H1 (cell line): ENCODE data around the gene KLHL8. TPM values are rescaled to one million over a fixed set of nuclear protein-coding genes. Genes with fewer than 3 reads are reported as not detected.
A peak's percentile ranks its signal among the peaks of the same experiment; 100 is the strongest.

Experiments used
- CTCF ChIA-PET: fragments of 300-600 bp; sonication (Branson Sonifier 250); formaldehyde crosslinking; loops from one replicate; lab custom pipeline; 2021; ENCODE audit not compliant: partially characterized antibody; lab: Charles Lee
- POLR2A ChIA-PET: fragments of 300-600 bp; sonication (Branson Sonifier 250); formaldehyde crosslinking; loops from one replicate; lab custom pipeline; 2021; ENCODE audit warnings: inconsistent platforms; ENCODE audit not compliant: partially characterized antibody; lab: Charles Lee
- DNase-seq, 2 experiments: peaks; one replicate each; pipeline versions ENCODE4 v3.0.0 to v3.0.0-alpha.2; 2010 to 2022; ENCODE audit warnings: low spot score in 2 of 2, low read depth in 1 of 2, mixed read lengths in 1 of 2
- FAIRE-seq: peaks from 2 replicates; lab custom pipeline; 2011; peaks lifted over from hg19 to GRCh38; lab: Jason Lieb, UNC
- H2AFZ ChIP-seq: 2 replicates; pipeline ENCODE4 v1.8.1; 2012; ENCODE audit warnings: low read length, inconsistent platforms
- H2AK5ac ChIP-seq: 2 replicates; pipeline ENCODE4 v1.6.1; 2013; ENCODE audit warnings: low read depth, low read length
- H2BK120ac ChIP-seq: replicated peaks from 2 replicates; pipeline ENCODE3; 2013; ENCODE audit warnings: low read depth, low read length, inconsistent platforms
- H2BK12ac ChIP-seq: 2 replicates; pipeline ENCODE4 v1.6.1; 2013; ENCODE audit warnings: low read depth, low read length
- H2BK15ac ChIP-seq: 2 replicates; pipeline ENCODE4 v1.6.1; 2013; ENCODE audit warnings: low read length
- H2BK20ac ChIP-seq: 2 replicates; pipeline ENCODE4 v1.6.1; 2013; ENCODE audit warnings: low read length
- H2BK5ac ChIP-seq: 2 replicates; pipeline ENCODE4 v1.6.1; 2013; ENCODE audit warnings: low read depth, low read length
- H3K14ac ChIP-seq: 2 replicates; pipeline ENCODE4 v1.6.1; 2013; ENCODE audit warnings: inconsistent platforms; ENCODE audit not compliant: insufficient read length
- H3K18ac ChIP-seq: 2 replicates; pipeline ENCODE4 v1.6.1; 2013; ENCODE audit warnings: low read length; ENCODE audit errors: extremely low read depth
- H3K23ac ChIP-seq: 2 replicates; pipeline ENCODE4 v1.6.1; 2013; ENCODE audit warnings: inconsistent platforms; ENCODE audit not compliant: insufficient read length
- H3K23me2 ChIP-seq: 2 replicates; pipeline ENCODE4 v1.6.1; 2013; ENCODE audit warnings: low read depth, low read length
- H3K27ac ChIP-seq: 2 replicates; pipeline ENCODE4 v1.6.1; 2011; ENCODE audit warnings: low read depth, low read length, inconsistent platforms
- H3K27me3 ChIP-seq, 4 experiments: replicated peaks in 1 of 4; 1 replicate in 1 of 4; 2 replicates in 3 of 4; pipeline versions ENCODE4 v1.6.1 to v1.8.1; 2011 to 2013; ENCODE audit warnings: low read length in 3 of 4, mild to moderate bottlenecking in 3 of 4, inconsistent platforms in 2 of 4, mixed read lengths in 2 of 4, moderate library complexity in 1 of 4; ENCODE audit not compliant: control insufficient read depth in 3 of 4, insufficient read depth in 3 of 4; ENCODE audit errors: extremely low read depth in 1 of 4
- H3K36me3 ChIP-seq, 4 experiments: 2 replicates each; pipeline versions ENCODE4 v1.6.1 to v1.8.1; 2011 to 2013; ENCODE audit warnings: mild to moderate bottlenecking in 4 of 4, low read length in 3 of 4, moderate library complexity in 2 of 4, control low read depth in 1 of 4, inconsistent platforms in 1 of 4; ENCODE audit not compliant: insufficient read depth in 4 of 4, control insufficient read depth in 2 of 4
- H3K4ac ChIP-seq: replicated peaks from 2 replicates; pipeline ENCODE3; 2013; ENCODE audit warnings: low read length, low read depth, mixed read lengths, inconsistent platforms; ENCODE audit not compliant: insufficient read length
- H3K4me1 ChIP-seq, 4 experiments: replicated peaks in 1 of 4; 1 replicate in 1 of 4; 2 replicates in 3 of 4; pipeline versions ENCODE4 v1.6.1 to v1.8.1; 2011 to 2013; ENCODE audit warnings: low read length in 3 of 4, inconsistent platforms in 2 of 4, mixed read lengths in 1 of 4; ENCODE audit not compliant: insufficient read depth in 4 of 4, control insufficient read depth in 3 of 4
- H3K4me2 ChIP-seq, 2 experiments: 2 replicates each; pipeline versions ENCODE4 v1.6.1 to v1.8.1; 2011 to 2013; ENCODE audit warnings: low read depth in 2 of 2, low read length in 2 of 2, control low read depth in 1 of 2, inconsistent platforms in 1 of 2, mild to moderate bottlenecking in 1 of 2; ENCODE audit not compliant: insufficient read depth in 1 of 2
- H3K4me3 ChIP-seq, 4 experiments: fragments of 200-600, 300-600 bp in 1 of 4; sonication (generic), shearing (Covaris generic), sonication (Bioruptor Twin) in 1 of 4; 2 replicates each; pipeline versions ENCODE4 v1.5.1 to v1.8.1; 2011 to 2016; ENCODE audit warnings: low read length in 4 of 4, low read depth in 3 of 4, control low read depth in 2 of 4, inconsistent platforms in 2 of 4, mild to moderate bottlenecking in 2 of 4, mixed read lengths in 1 of 4, moderate library complexity in 1 of 4; ENCODE audit not compliant: insufficient read depth in 2 of 4; ENCODE audit errors: extremely low read depth in 1 of 4
- H3K56ac ChIP-seq: replicated peaks from 2 replicates; pipeline ENCODE3; 2013; ENCODE audit warnings: low read depth, mild to moderate bottlenecking, mixed read lengths, low read length, inconsistent platforms; ENCODE audit not compliant: insufficient read length
- H3K79me1 ChIP-seq: 2 replicates; pipeline ENCODE4 v1.6.1; 2013; ENCODE audit warnings: low read depth, low read length, control low read depth
- H3K79me2 ChIP-seq, 2 experiments: 2 replicates each; pipeline versions ENCODE4 v1.6.1 to v1.8.1; 2012 to 2013; ENCODE audit warnings: low read length in 2 of 2, mild to moderate bottlenecking in 2 of 2, inconsistent platforms in 1 of 2; ENCODE audit not compliant: insufficient read depth in 2 of 2, control insufficient read depth in 1 of 2
- H3K9ac ChIP-seq, 4 experiments: replicated peaks in 1 of 4; 1 replicate in 1 of 4; 2 replicates in 3 of 4; pipeline versions ENCODE4 v1.6.1 to v1.8.1; 2011 to 2013; ENCODE audit warnings: low read depth in 3 of 4, low read length in 3 of 4, control low read depth in 2 of 4, mild to moderate bottlenecking in 2 of 4, moderate library complexity in 2 of 4, inconsistent platforms in 1 of 4; ENCODE audit errors: extremely low read depth in 1 of 4
- H3K9me3 ChIP-seq, 2 experiments: 2 replicates each; pipeline versions ENCODE4 v1.6.1 to v1.8.1; 2012 to 2013; ENCODE audit warnings: mild to moderate bottlenecking in 2 of 2, moderate library complexity in 2 of 2, control low read depth in 1 of 2, inconsistent platforms in 1 of 2, low read depth in 1 of 2, low read length in 1 of 2, mixed read lengths in 1 of 2; ENCODE audit not compliant: insufficient read depth in 2 of 2
- H4K20me1 ChIP-seq, 2 experiments: replicated peaks in 1 of 2; 2 replicates each; pipeline versions ENCODE3 to v1.8.1; 2011 to 2013; ENCODE audit warnings: inconsistent platforms in 2 of 2, low read length in 2 of 2, mild to moderate bottlenecking in 1 of 2; ENCODE audit not compliant: insufficient read depth in 2 of 2, control insufficient read depth in 1 of 2
- H4K5ac ChIP-seq: 2 replicates; pipeline ENCODE4 v1.6.1; 2013; ENCODE audit warnings: low read length, low read depth, mixed read lengths, inconsistent platforms; ENCODE audit not compliant: insufficient read length
- H4K8ac ChIP-seq: 2 replicates; pipeline ENCODE4 v1.8.0; 2013; ENCODE audit warnings: mild to moderate bottlenecking, moderate library complexity, low read length, inconsistent platforms; ENCODE audit not compliant: insufficient read depth; ENCODE audit errors: extremely low read depth
- H4K91ac ChIP-seq: replicated peaks from 2 replicates; pipeline ENCODE3; 2013; ENCODE audit warnings: low read length, mixed read lengths, inconsistent platforms; ENCODE audit not compliant: insufficient read length
- ATF2 ChIP-seq: IDR thresholded peaks from 2 replicates; pipeline ENCODE4 v1.6.1; 2012; ENCODE audit warnings: low read length, inconsistent platforms
- BACH1 ChIP-seq: IDR thresholded peaks from 2 replicates; pipeline ENCODE4 v1.6.1; 2012; ENCODE audit warnings: low read length, improper control_type of control experiment
- BCL11A ChIP-seq, 2 experiments: IDR thresholded peaks; one replicate each; pipeline ENCODE4 v1.6.1; 2011; ENCODE audit warnings: low read depth in 2 of 2, low read length in 2 of 2, mild to moderate bottlenecking in 2 of 2
- CEBPB ChIP-seq: IDR thresholded peaks from 2 replicates; pipeline ENCODE4 v1.6.1; 2012; ENCODE audit warnings: low read depth, low read length
- JUND ChIP-seq: IDR thresholded peaks from 2 replicates; pipeline ENCODE4 v1.6.1; 2011; ENCODE audit warnings: mild to moderate bottlenecking, improper control_type of control experiment, low read length
- MAFK ChIP-seq: IDR thresholded peaks from 2 replicates; pipeline ENCODE4 v1.6.1; 2012; ENCODE audit warnings: low read depth, mild to moderate bottlenecking, improper control_type of control experiment, low read length
- POU5F1 ChIP-seq: IDR thresholded peaks from 2 replicates; pipeline ENCODE4 v1.6.1; 2011; ENCODE audit warnings: low read depth, mild to moderate bottlenecking, low read length, moderate library complexity
- SIN3A ChIP-seq, 2 experiments: IDR thresholded peaks in 1 of 2; conservative IDR thresholded peaks in 1 of 2; 2 replicates each; pipeline ENCODE4 v1.6.1; 2011 to 2012; ENCODE audit warnings: low read length in 2 of 2, improper control_type of control experiment in 1 of 2, low read depth in 1 of 2, mild to moderate bottlenecking in 1 of 2
- SIRT6 ChIP-seq: IDR thresholded peaks from one replicate; pipeline ENCODE4 v1.7.1; 2012; ENCODE audit warnings: low read length, inconsistent platforms
- SP2 ChIP-seq: IDR thresholded peaks from 2 replicates; pipeline ENCODE4 v1.6.1; 2012; ENCODE audit warnings: mild to moderate bottlenecking, low read length, inconsistent platforms
- TBP ChIP-seq: IDR thresholded peaks from 2 replicates; pipeline ENCODE4 v1.6.1; 2011; ENCODE audit warnings: low read depth, low read length, improper control_type of control experiment
- USF2 ChIP-seq: IDR thresholded peaks from 2 replicates; pipeline ENCODE4 v1.6.1; 2011; ENCODE audit warnings: low read length, improper control_type of control experiment
- WGBS, 2 experiments: shearing (Covaris generic) in 1 of 2; methylation state at CpG; one replicate each; pipeline versions ENCODE4 v1.1.6 to v1.1.7; 2013 to 2015; ENCODE audit warnings: low lambda C conversion rate in 2 of 2, mixed read lengths in 2 of 2, inconsistent platforms in 1 of 2, low coverage in 1 of 2, missing lambda C conversion rate in 1 of 2; ENCODE audit not compliant: insufficient replicate concordance in 2 of 2, insufficient coverage in 1 of 2, insufficient read length in 1 of 2; ENCODE audit errors: extremely low coverage in 1 of 2, missing lambda C conversion rate in 1 of 2; 5-methylcytosine and 5-hydroxymethylcytosine counted together
- polyA plus RNA-seq, 7 experiments: library from polyadenylated mRNA; depleted of rRNA in 3 of 7; stranded (reverse) in 5 of 7; unstranded in 2 of 7; fragments of >200 nt in 5 of 7; fragments of 200-250 nt in 2 of 7; gene quantifications; 1 replicate in 5 of 7; 2 replicates in 1 of 7; 4 replicates in 1 of 7; pipeline versions ENCODE4 v1.2.1 to v1.2.3, GENCODE V29; 2011 to 2013; ENCODE audit warnings: missing spikeins in 2 of 7, mixed read lengths in 2 of 7
- total RNA-seq: library from RNA; stranded (reverse); fragmentation: NEBNext Ultra II Directional; extraction: Animal tissue kit (Norgen Biotek cat#: 25700); gene quantifications from 2 replicates; pipeline ENCODE4 v1.2.1, GENCODE V29; 2021

The KLHL8 gene
- total and polyA plus RNA-seq, 2 of the 8 experiments (the other 6 are each of a cell fraction or from before 2014, with no cell fraction given): 0.94 to 8.1 TPM

GRCh38 chr4:87126056-87126455 is 94.4 kb downstream of the KLHL8 start:
- Histone ChIP-seq H3K18ac (no peak overlapping the region), H3K23ac (no peak overlapping the region), H2BK120ac (no peak overlapping the region), H4K5ac (no peak overlapping the region), H3K14ac (no peak overlapping the region), H3K79me1 (no peaks in the 10 kb centered on the region), H3K36me3 (peaks cover 8 to 54% (median 35%) of the 10 kb centered on the region in 4 experiments), H3K9me3 (no peaks in the 10 kb centered on the region), H3K79me2 (peaks cover 0 to 3% of the 10 kb centered on the region in 2 experiments; a peak in 1 of 4 replicates), H2BK5ac (no peak overlapping the region), H4K8ac (peak overlapping the region; percentile 15; the same call in 1 of the 2 replicates), H2BK20ac (no peak overlapping the region), H3K4me1 (no peaks in the 10 kb centered on the region), H3K56ac (no peak overlapping the region), H2BK12ac (no peak overlapping the region), H4K91ac (no peak overlapping the region), H2AK5ac (no peak overlapping the region), H3K9ac (no peak overlapping the region), H2AFZ (no peak overlapping the region), H3K4me3 (no peak overlapping the region), H3K27ac (no peak overlapping the region), H3K23me2 (no peaks in the 10 kb centered on the region), H4K20me1 (peaks cover 0 to 1% of the 10 kb centered on the region in 2 experiments), H3K4me2 (no peak overlapping the region), H2BK15ac (no peak overlapping the region), H3K27me3 (no peaks in the 10 kb centered on the region), H3K4ac (no peak overlapping the region)
- 96% methylated on average over 9 of the region's 9 CpGs; no CpG with 5 or more reads in 1 of the 2 experiments for WGBS, 2 experiments
- FAIRE-seq (no peak), DNase-seq (no peak)
- POLR2A ChIA-PET: no interaction called here
- CTCF ChIA-PET: interaction anchor here (1.9 kb wide), 1 partner anchor 25 kb away, joined by 8 read pairs; no protein-coding TSS in a partner anchor
- TF ChIP-seq CEBPB: no peak
- TF ChIP-seq SIN3A (conservative IDR thresholded peaks at IDR 0.05 in 1 of 2, IDR thresholded peaks at IDR 0.05 in 1 of 2; ENCODE audit: low read depth in 1 of 2, low read length in 2 of 2): no peak
- TF ChIP-seq USF2: no peak
- TF ChIP-seq MAFK: no peak
- no peak for TF ChIP-seq JUND
- no peak for TF ChIP-seq BACH1
- no peak for TF ChIP-seq ATF2
- no peak for TF ChIP-seq TBP
- no peak for TF ChIP-seq SP2
- no peak for TF ChIP-seq POU5F1
- no peak for TF ChIP-seq BCL11A (IDR thresholded peaks at IDR 0.05; ENCODE audit: low read depth in 2 of 2, low read length in 2 of 2)
- TF ChIP-seq SIRT6: no peak
